Measurements from ENCODE around the gene FETUB.

Gene FETUB

GRCh38 chr3:186639778-186640472, at the start of gene FETUB:
FETUB (plus strand) TSS chr3:186640399; CDS start chr3:186640461, 62 bp downstream.
- no peak for DNase-seq

DNA sequence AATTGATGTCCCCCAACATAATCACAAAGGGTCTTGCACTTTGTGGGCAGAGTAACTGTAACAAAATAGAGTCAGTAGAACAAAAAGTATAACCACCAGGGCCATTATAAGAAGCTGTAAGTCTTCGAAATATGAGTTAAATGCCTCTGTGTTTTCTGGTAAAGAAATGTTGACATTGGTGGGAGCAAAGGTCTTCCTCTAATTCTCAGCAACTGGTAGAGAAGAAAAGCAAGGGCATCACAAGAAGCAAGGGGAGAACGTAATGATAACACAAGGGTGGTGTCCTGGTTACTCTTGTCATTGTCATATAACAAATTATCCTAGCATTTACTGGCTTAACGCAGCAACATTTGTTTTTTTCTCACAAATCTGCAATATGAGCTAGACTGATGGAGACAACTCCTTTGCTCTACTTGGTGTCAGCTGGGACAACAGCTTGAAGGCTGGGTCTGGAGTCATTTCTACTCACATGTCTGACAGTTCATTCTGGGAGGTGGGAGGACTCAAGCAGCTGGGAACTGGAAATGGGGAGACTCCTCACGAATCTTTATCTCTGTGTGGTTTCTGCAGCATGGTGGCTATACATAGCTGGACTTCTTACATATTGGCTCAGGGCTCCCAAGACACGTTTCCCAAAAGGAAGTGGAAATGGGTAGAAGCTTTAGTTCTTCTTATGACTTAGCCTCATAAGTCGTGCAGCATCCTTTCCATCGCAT, 49.5 kb upstream of the FETUB start:
- DNase-seq = no peak

DNA sequence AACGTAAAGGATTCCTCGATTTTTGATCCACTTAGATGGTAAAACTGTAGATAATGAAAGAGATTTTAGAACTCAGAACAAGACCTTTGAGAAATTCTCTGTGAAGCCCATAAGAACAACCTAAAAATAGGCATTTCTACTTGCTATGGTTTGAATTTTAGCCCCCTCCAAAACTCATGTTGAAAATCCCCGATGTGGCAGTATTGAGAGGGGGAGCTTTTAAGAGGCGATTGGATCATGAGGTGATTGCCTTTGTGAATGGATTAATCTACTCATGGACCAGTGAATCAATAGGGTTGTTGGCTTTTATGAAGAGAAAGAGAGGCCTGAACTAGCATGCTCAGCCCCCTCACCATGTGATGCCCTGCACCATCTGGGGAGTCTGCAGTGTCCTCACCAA, 47.5 kb upstream of the FETUB start:
- no peak for DNase-seq

GRCh38 chr3:186593862-186594261, 46.3 kb upstream of the FETUB start:
- no peak for DNase-seq

GRCh38 chr3:186594591-186595113, 45.5 kb upstream of the FETUB start:
- no peak for DNase-seq

- no peak for DNase-seq
These were observed 43.5 kb upstream of the FETUB start for GRCh38 chr3:186596568-186597287.

DNA sequence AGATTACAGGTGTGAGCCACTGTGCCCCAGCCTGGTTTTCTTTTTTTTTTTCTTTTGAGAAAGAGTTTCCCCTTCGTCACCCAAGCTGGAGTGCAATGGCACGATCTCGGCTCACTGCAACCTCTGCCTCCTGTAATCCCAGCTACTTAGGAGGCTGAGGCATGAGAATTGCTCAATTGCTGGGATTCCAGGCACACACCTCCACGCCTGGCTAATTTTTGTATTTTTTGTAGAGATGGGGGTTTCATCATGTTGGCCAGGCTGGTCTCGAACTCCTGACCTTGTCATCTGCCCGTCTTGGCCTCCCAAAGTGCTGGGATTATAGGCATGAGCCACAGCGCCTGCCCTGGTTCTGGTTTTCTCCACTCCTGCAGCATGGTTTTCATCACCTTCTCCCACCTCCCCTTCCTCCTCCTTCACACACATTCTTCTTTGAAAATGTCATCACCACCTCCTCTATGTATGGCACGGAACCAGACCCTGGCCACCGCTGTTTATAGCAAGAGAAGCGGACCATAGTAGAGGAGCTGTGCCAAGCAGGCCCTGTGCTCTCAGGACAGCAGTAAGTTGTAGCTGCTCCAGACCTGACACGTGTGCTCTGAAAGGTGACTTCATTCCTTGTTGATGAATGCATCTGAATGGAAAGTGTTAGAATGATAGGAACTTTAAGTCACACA, 42.0 kb upstream of the FETUB start:
- DNase-seq = no peak

GRCh38 chr3:186598794-186599141, 41.4 kb upstream of the FETUB start:
- no peak for DNase-seq

DNA sequence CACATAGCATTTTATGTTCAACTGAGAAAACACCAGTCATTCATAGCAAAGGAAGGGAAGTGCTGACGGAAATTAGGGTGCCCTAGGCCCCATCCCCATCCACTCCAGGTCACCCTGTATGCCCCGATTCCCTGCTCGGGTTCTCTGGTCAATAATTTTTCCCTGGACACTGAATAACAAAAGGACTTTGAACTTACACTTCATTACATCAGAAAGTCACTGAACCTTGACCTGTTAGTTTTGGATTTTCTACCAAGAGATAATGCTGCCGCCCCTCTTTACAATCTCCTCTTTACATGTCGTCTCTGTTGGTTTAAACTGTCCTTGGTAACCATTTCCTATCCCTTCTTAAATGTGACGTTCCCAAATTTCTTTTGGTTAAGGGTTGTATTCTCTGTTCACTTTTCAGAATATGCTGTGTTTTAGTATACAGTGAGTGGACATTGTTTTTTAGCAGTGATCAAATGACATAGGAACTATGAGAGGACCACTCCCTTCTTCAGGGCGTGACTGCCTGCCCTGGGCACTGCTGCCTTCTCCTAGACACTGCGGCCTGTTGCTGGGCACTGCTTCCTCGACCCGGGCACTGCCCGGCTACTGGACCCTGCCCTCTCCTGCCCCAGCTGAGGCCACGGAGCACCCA, 40.9 kb upstream of the FETUB start:
- DNase-seq = no peak

- DNase-seq = no peak
These were observed 40.4 kb upstream of the FETUB start for GRCh38 chr3:186599785-186600166.

DNA sequence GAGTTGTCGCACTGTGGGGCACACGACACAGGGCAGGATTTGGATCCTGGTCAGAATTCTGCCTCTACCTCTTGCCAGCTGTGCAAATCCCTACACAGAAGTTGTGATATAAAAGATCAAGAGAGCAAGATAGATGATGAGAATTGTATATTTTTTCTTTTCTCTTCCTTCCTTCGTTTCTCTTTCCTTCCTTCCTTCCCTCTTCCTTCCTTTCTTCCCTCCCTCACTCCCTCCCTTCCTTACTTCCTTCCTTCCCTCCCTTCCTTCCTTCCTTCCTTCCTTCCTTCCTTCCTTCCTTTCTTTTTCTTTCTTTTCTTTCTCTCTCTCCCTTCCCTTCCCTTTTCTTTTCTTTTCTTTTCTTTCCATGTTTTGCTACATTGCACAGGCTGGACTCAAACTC, 39.3 kb upstream of the FETUB start:
- no peak for DNase-seq

GRCh38 chr3:186603159-186603558, 37.0 kb upstream of the FETUB start:
- no peak for DNase-seq

DNA sequence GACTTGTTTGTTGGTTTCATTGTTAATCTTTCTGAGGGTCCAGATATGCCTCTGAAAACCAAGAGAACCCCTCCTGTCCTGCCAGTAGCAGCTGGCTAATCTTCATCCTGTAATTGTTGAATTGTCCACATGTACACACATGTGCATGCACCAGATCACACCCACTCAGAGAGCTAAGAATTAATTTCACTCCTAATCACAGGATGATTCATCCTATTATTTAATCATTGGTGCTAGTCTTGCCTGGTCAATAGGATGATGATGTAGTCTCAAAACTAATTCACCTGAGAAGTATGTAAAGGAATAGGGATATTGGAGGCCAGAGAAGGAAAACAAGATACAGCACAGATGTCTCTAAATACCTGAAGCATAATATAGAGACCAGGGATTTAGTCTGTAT, 35.1 kb upstream of the FETUB start:
- no peak for DNase-seq

DNA sequence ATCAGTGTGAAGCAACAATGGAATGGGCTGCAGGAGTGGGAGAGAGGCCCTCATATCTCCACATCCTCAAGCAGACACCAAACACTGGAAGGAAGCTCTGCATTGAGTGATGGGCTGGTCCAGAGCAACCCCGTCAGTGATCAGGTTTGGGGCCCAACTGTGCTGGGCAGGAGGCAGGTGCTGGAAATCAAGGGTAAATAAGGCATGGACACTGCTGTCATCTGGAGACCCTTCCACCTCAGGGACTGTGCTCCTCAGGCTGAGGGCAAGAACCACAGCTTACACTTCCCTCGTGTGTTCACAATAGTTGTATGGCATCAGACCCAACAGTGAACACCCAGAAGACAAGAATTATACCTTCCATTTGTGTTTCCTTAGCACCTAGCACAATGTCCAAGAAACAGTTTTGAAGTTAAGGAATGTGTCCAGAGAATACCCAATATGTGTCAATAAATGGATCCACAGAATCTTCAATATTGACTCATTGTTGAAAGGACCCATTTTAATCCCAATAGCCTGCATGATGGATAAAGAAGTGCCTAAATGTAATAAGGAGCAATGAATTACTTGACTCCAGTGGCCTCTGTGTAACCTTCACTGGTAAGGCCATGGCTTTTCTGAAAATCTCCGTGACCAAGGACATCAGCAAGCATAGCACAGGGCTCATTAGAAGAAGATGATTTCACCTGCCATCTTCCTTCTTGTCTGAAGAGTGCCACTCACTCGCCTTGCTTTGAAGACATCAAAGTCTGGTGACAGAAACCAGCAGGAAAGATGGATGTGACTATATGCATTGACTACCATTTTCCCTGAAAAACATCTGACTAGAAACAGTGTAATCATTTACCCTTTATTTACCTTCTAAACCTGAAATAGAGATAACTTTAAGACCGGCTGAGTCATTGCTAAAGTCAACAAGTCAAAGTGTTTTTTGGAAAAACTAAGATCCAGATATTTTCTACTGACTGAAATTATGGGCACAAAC, 34.3 kb upstream of the FETUB start:
- no peak for DNase-seq

DNA sequence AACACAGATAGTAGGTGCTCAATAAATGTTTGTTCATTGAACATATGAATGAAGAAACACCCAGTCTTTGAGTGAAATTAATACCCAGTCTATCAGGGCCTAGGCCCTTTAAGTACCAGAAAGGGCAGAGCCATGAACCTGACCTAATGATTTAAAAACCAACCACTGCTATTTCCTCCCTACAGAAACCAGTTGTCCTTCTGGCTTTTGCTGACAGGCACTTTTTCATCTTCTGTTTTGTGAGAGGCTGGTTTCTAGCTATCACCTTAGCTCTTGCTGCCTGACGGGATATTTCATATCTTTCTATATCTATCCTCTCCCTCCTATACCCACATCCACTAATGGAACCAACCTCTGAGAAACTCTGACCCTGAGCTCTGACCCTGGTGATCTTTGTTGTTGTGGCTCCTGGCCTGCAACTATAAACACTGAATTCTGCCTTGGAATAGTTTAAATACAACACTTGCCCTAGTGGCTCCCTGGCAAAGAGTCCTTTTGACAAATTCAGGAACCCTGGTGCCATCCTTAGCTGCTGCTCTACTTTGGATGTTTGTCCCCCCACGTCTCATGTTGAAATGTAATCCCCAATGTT, 31.5 kb upstream of the FETUB start:
- DNase-seq = no peak

DNA sequence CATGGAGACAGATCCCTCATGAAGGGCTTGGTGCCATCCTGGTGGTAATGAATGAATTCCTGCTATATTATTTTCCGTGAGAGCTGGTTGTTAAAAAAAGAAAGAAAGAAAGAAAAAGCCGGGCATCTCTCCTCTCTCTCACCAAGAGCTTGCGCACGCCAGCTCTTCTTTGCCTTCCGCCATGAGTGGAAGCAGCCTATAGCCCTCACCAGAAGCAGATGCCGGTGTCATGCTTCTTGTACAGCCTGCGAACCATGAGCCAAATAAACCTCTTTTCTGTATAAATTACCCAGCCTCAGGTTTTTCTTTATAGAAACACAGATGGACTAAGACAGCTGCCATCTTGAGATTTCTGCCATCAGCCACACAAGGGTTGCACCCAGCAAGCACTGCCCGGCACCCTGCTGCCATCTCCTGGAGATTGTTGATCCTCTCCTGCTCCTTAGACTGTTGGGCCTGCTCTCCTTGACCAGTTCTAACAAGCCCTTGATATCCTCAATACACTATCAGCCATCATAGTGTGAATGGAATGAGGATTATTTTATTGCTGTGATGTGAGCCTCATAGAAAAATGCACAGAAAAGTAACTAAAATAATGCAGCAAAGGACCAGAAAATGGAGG, 30.8 kb upstream of the FETUB start:
- no peak for DNase-seq

- no peak for DNase-seq
These were observed 28.1 kb upstream of the FETUB start for GRCh38 chr3:186612065-186612464.

GRCh38 chr3:186612721-186613636, 27.2 kb upstream of the FETUB start, which contains the start of gene AHSG:
AHSG (plus strand) TSS chr3:186613060; CDS start chr3:186613142, 82 bp downstream.
- DNase-seq = no peak

GRCh38 chr3:186613637-186614265, 26.4 kb upstream of the FETUB start:
- DNase-seq = no peak
